Activated T-helper 2 cell treated with anti-CD3 and anti-CD28 coated beads, Interferon-gamma antibody, Interleukin-2, Interleukin-4, amounts not matched to agents 10 μg/mL and 5 μg/mL and 100 μg/mL, durations not matched to agents 14 hours and 24 hours and 36 hours (primary cell): Measurements from ENCODE around the gene CYB561. TPM values are rescaled to one million over a fixed set of nuclear protein-coding genes. Genes with fewer than 3 reads are reported as not detected.

Experiments used
- DNase-seq: peaks from one replicate; pipeline ENCODE4 v3.0.0; 2021; ENCODE audit warnings: low spot score
- H3K27ac Mint-ChIP-seq: one replicate; pipeline ENCODE4 v1.8.0; 2021; ENCODE audit warnings: mixed read lengths
- H3K27me3 Mint-ChIP-seq: one replicate; pipeline ENCODE4 v1.8.0; 2021; ENCODE audit warnings: low read depth, mixed read lengths
- H3K36me3 Mint-ChIP-seq: one replicate; pipeline ENCODE4 v1.8.0; 2021; ENCODE audit warnings: low read depth, mixed read lengths
- H3K4me1 Mint-ChIP-seq: one replicate; pipeline ENCODE4 v1.8.0; 2021; ENCODE audit warnings: low read depth, mixed read lengths
- H3K4me3 Mint-ChIP-seq: one replicate; pipeline ENCODE4 v1.8.0; 2021; ENCODE audit warnings: low read depth, mild to moderate bottlenecking, moderate library complexity, mixed read lengths
- H3K9me3 Mint-ChIP-seq: one replicate; pipeline ENCODE4 v1.8.0; 2021; ENCODE audit warnings: mixed read lengths
- intact Hi-C: fragments of 100-400 bp; cut with micrococcal nuclease; formaldehyde crosslinking; loops from one replicate; pipeline ENCODE4 v1.15.1; 2023
- total RNA-seq: library from RNA; stranded (reverse); gene quantifications from 2 replicates; pipeline ENCODE4 v1.2.3, GENCODE V29; 2022

CYB561 gene
- total RNA-seq, 1 donor from 2014 or later = 0.41 TPM

DNA sequence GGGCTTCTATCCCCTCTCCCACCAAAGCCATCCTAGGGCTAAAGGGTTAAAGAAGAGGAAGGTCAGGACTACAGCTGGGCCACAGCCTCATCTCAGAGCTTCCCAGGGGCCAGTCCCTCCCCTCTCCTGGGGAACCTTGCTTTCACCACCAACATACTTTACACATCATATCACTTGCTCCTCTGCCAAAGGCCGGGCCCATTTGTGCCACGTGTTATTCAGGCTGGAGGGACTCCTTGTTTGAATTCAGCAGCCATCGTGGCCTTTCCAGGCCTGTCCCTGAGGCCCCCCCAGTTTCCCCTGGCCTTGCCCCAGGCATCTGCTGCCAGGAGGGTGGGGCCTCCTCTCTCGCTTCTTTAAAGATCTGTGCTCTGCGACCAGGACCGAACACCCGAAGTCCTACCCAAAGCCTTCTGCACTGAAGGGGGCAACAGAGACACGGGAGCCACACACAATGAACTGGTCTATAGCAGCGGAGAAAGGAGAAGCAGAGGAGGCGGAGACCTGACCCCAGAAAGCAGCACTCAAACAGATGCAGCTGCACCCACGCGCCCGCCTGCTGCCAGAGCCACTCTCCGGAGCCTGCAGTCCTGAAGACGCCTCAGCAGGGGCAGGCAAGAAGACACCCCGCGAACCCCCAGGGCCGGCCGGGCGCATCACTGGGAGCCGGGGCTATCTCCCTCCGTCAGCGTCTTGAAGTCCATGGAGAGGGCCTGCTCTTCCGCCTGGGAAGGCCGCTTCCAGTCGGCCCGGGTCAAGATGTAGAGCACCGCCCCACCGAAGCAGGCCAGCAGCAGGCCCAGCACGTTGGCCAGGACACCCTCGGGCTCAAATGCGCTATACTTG, 12.1 kb downstream of the CYB561 start:
- Mint-ChIP-seq H3K9me3 (no peaks in the 10 kb centered on the region), H3K27ac (no peak overlapping the region), H3K27me3 (peaks cover 2% of the 10 kb centered on the region), H3K4me3 (no peak overlapping the region), H3K36me3 (no peaks in the 10 kb centered on the region), H3K4me1 (peaks cover 9% of the 10 kb centered on the region)
- DNase-seq = no peak
- intact Hi-C loops = no loop called here

DNA sequence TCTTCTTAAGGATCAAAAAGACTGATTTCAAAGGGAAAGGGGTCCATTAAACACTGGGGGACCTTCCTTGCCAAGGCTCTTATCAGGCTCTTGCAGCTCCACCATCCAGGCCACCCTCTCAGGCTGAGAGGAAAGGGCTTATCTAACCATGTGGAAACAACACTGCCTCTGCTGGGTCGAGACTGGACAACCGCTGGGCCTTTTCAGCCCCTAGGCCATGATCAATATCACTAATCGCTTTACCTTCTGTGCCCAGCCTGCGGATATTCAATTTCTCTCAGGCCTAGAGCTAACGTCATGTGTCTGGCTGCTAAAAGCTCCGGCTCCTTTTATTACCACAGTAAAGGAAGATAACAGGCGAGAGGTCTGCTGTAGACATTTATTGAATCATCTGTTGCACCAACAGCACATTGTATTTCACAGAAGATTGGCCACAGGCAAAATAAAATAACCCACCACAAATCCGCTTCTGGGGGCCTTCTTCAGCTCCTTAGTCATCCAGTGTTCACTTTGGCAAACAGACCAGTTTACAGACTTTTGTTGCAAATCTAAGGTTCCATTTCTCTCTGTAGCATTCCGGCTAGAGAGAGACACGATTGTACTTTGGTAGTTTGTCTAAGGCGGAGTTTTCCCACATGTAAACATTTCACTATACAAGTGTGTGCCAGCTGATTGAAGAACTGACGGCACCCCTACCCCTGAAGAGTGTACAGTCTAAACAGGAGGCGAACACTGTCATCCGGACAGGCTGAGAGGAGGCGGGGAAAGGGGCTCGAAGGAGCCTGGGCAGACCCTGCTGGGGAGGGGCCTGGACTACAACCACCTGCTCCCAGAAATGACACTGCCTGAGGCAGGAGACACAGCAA, 13.9 kb downstream of the CYB561 start:
- H3K27ac Mint-ChIP-seq = no peak overlapping the region

DNA sequence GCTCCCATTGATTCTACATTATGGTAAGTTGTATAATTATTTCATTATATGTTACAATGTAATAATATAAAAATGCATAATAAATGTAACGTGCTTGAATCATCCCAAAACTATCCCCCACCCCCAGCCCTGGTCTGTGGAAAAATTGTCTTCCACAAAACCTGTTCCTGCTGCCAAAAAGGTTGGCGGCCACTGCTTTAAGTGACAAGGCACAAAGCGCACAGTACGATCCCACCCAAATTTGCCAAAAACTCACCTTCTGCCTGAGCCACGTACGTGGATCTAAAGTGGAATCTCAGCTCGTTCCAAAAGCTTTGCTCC, 14.5 kb downstream of the CYB561 start:
- peaks cover 24% of the 10 kb centered on the region for H3K4me1 Mint-ChIP-seq
- intact Hi-C loops = no loop called here
- H3K9me3 Mint-ChIP-seq = no peaks in the 10 kb centered on the region
- H3K4me3 Mint-ChIP-seq = no peak overlapping the region
- peaks cover 7% of the 10 kb centered on the region for H3K27me3 Mint-ChIP-seq
- H3K36me3 Mint-ChIP-seq = no peaks in the 10 kb centered on the region
- DNase-seq = no peak
- H3K27ac Mint-ChIP-seq = no peak overlapping the region

More for the DNA sequence above, 13.9 kb downstream of the CYB561 start:
- peaks cover 3% of the 10 kb centered on the region for H3K27me3 Mint-ChIP-seq
- DNase-seq = no peak
- H3K4me1 Mint-ChIP-seq = peaks cover 20% of the 10 kb centered on the region
- H3K9me3 Mint-ChIP-seq = no peaks in the 10 kb centered on the region
- H3K4me3 Mint-ChIP-seq = no peak overlapping the region
- intact Hi-C loops = no loop called here
- no peaks in the 10 kb centered on the region for H3K36me3 Mint-ChIP-seq

DNA sequence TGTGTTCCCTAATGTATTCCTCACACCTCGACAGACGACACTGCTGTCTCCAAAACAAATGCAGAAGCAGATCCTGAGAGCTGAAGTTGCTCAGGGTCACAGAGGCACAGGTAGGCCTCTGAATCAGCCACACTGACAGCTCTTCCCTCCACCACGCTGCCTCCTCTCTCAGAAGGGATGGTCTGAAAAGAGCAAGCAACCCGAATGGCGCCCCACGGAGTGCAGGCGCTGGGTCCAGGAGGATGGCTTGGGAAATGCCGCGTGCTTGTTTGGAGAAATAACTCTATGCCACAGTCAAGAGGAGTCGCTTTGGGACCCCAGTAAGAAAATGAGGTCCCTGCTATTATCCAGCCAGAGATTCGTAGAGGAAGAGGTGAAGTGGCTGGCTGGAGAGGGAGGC, 15.9 kb downstream of the CYB561 start:
- Mint-ChIP-seq H3K27ac (no peak overlapping the region), H3K4me1 (peaks cover 29% of the 10 kb centered on the region)
- intact Hi-C loops = no loop called here

DNA sequence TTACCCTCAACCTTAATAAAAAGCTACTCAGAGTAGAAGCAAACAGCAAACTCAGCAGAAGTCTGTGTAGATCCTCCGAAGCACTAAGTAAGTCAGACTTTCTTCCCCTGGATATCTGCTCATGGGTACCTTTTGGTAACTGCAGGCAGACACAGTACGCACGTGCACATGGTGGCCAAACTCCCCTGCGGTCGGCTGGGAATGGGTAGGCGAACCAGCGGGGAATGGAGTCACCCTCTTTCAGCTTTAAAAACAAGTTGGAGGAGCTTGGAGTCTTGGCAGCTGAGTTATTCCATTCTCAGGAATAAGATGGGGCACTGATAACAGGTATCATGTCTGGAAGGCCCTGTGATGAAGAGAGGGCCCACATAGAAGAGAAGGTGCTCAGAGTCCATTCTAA, 16.3 kb downstream of the CYB561 start:
- no peak overlapping the region for H3K4me3 Mint-ChIP-seq
- H3K36me3 Mint-ChIP-seq = no peaks in the 10 kb centered on the region
- peaks cover 9% of the 10 kb centered on the region for H3K27me3 Mint-ChIP-seq
- peaks cover 26% of the 10 kb centered on the region for H3K4me1 Mint-ChIP-seq
- H3K27ac Mint-ChIP-seq = no peak overlapping the region
- no peaks in the 10 kb centered on the region for H3K9me3 Mint-ChIP-seq
- DNase-seq = no peak
- intact Hi-C loops = loop anchor here (5.0 kb wide), 1 partner anchor 268 kb away; no protein-coding TSS in a partner anchor

More for the DNA sequence above, 15.9 kb downstream of the CYB561 start:
- H3K9me3 Mint-ChIP-seq = no peaks in the 10 kb centered on the region
- DNase-seq = no peak
- no peaks in the 10 kb centered on the region for H3K36me3 Mint-ChIP-seq
- peaks cover 7% of the 10 kb centered on the region for H3K27me3 Mint-ChIP-seq
- no peak overlapping the region for H3K4me3 Mint-ChIP-seq

DNA sequence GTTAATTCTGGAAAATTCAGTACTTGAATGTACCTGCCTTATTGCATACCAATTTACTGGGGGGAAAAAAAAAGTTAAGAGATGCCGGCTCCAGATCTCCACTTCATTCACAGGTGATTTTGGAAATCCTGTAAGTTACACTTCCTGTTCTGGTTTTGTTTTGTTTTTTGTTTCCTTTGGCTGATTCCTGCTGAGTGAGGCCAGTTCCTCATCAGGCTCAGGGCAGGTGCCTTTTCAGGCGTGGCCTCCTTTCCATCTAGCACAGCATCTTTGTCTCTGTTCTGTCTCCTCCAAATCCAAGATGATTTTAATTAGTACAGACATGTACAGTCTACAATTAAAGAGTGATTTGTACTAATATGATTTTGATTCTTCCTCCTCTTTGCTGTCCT, 19.2 kb downstream of the CYB561 start:
- no peak for DNase-seq
- intact Hi-C loops = loop anchor here (5.0 kb wide), 1 partner anchor 270 kb away; no protein-coding TSS in a partner anchor
- Mint-ChIP-seq H3K36me3 (no peaks in the 10 kb centered on the region), H3K4me1 (peaks cover 20% of the 10 kb centered on the region), H3K27me3 (peaks cover 17% of the 10 kb centered on the region), H3K9me3 (no peaks in the 10 kb centered on the region), H3K4me3 (no peak overlapping the region), H3K27ac (no peak overlapping the region)

DNA sequence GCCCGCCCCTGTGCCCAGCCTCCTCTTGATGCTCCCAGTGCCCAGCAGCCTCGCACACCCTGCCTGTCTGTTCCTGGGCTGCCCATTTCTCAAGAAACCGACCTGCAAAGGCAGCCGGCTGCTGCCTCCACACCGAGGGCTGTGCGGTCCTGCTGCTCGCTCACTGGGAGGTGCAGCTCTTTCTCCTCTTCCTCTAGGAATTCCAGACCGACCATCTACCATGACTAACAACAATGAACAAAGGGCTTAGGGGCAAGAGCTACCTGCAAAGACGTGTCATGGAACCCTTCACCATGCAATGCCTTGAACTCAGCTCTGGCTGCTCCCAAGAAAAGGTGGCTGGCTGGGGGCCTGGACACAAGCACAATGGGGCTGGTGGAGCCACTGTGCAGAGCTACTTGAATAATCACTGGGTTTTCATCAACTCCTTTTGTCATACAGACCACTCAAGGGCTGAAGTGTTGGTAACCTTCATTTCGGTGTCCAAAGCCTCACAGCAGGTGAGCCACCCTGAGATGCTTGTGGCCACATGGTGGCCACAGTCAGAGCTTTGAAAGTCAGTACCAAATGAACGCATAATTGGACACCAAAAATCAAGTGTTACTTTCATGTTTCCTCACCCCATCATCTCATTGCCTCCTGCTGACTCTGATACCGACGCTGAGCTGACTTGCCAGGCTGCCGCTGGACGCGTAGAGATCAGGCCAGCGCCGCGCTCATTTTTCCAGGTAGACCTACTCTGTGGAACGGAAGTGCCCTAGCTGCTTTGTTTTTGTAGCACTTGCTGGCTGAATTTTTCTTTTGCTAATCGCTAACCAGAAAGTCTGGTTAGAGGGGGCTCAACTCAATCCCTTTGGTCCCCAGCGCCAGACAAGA, 19.8 kb downstream of the CYB561 start:
- no peak overlapping the region for H3K4me3 Mint-ChIP-seq
- DNase-seq = no peak
- H3K4me1 Mint-ChIP-seq = peaks cover 20% of the 10 kb centered on the region
- no peak overlapping the region for H3K27ac Mint-ChIP-seq
- intact Hi-C loops = loop anchor here (5.0 kb wide), 1 partner anchor 271 kb away; no protein-coding TSS in a partner anchor
- no peaks in the 10 kb centered on the region for H3K9me3 Mint-ChIP-seq
- H3K36me3 Mint-ChIP-seq = no peaks in the 10 kb centered on the region
- H3K27me3 Mint-ChIP-seq = peaks cover 15% of the 10 kb centered on the region

DNA sequence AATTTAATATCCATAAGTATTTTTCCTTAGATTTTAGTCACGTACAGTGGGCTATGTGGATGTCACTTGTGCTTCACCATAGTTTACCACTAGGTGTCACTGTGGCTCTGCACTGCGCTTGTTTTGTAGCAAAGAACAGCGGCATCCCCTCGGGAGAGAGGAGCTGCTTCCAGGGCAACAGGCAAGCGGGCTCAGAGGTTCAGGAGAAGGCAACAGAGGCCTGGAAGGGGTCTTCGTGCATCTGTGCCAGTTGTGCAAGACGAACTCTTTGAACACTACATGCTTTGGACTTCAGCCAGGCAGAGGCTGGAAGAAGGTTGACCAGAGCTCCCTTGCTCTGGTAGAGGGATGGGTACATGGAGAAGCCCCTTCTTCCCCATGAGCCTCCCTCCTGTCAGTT, 20.6 kb downstream of the CYB561 start:
- no peak overlapping the region for H3K27ac Mint-ChIP-seq
- DNase-seq = peak; percentile 47
- peaks cover 15% of the 10 kb centered on the region for H3K27me3 Mint-ChIP-seq
- H3K4me3 Mint-ChIP-seq = no peak overlapping the region
- H3K9me3 Mint-ChIP-seq = no peaks in the 10 kb centered on the region
- H3K36me3 Mint-ChIP-seq = no peaks in the 10 kb centered on the region
- peaks cover 21% of the 10 kb centered on the region for H3K4me1 Mint-ChIP-seq
- intact Hi-C loops = loop anchor here (1.0 to 5.0 kb wide), 3 partner anchors 54 to 272 kb away; no protein-coding TSS in a partner anchor

DNA sequence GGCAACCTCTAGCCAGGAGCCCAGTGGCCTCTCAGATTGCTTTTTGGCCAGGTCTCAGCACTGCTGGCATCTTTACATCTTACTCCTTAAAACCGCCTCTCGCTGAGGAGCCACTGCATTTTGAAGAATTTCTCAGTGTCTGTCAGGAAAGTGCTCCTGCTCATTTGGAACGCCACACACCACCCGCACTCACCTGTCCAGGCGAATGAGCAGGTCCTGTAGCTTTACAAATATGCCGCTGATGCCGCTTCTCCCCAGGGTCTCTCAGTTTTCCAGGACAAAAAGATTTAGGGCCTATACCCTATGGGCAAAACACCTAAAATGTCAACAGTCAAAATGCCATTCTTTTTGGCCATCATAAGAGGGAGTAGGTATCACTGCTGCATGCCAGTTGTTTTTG, 22.1 kb downstream of the CYB561 start:
- Mint-ChIP-seq H3K9me3 (no peaks in the 10 kb centered on the region), H3K4me1 (peaks cover 28% of the 10 kb centered on the region), H3K4me3 (no peak overlapping the region), H3K36me3 (no peaks in the 10 kb centered on the region), H3K27ac (no peak overlapping the region), H3K27me3 (peaks cover 15% of the 10 kb centered on the region)
- intact Hi-C loops = no loop called here
- DNase-seq = no peak

DNA sequence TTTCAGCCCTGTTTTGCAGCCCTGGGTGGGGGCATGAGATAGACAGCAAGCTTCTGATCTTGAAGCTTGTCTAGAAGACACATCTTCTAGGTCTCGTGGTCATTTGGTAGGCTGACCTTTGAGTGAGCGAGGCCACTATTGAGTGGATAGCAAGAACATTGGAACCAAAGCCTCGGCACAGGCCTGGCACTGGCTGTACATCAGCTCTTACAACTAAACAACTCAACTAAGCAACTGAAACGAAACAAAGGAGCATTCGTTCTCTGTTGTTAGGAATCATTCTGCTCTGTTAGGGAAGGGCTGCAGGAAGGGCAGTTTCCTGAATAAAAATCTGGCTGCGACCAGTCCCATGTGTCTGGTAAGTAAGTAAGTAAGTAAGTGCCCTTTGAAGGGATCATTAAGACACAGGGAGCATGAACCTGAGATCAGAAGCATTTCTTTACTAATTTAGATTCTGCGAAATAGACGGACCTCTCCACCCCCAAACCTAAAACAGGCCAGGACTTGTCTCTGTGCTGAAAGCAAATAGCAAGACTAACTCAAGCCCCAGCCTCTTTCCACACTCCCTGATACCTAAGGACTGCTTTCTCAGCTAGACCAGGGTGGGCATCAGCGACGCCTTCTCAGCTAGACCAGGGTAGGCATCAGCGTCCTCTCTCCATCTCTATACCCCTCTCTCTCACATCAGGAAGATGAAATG, 22.7 kb downstream of the CYB561 start:
- Mint-ChIP-seq H3K9me3 (no peaks in the 10 kb centered on the region), H3K4me3 (no peak overlapping the region), H3K36me3 (no peaks in the 10 kb centered on the region), H3K27ac (no peak overlapping the region), H3K27me3 (peaks cover 15% of the 10 kb centered on the region), H3K4me1 (peaks cover 26% of the 10 kb centered on the region)
- intact Hi-C loops = no loop called here
- DNase-seq = no peak

DNA sequence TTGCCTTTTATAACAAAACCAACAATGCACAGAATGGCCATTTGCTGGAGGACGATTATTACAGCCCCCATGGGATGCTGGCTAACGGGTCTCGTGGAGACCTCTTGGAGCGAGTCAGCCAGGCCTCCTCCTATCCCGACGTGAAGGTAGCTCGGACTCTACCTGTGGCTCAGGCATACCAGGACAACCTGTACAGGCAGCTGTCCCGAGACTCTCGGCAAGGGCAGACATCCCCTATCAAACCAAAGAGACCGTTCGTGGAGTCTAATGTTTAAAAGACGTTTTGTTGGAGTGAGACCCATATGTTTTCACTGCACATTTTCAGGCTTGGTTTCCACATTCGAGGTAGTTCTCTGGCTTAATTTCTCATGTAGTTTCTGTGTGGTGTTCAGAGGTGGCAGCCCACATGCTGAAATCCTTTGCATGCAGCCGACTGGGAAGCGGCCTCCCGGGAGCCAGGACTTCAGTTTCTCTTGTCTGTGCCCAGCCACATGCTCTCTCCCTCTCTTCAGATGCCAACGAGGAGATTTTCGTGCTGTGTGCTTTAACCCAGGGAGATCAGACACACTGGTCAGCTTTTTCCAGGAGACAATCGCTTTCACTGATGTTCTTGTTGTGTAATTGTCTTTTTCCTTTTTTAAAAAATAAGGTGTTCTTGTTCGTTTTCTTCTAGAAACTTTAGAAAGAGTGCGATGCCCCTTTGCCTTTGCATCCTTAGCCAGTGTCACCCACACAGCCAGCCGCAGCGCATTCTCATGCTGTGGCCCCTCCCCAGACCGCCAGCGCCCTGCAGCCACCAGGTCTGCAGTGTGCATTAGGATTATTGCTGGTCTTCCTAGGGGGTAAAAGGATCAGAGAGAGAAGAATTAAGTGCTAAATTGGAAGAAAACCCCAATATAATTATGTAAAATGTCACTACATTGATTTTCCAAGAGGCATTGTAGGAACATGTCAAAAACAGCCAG, 24.1 kb downstream of the CYB561 start:
- intact Hi-C loops = no loop called here
- Mint-ChIP-seq H3K9me3 (no peaks in the 10 kb centered on the region), H3K27me3 (peaks cover 12% of the 10 kb centered on the region), H3K4me1 (peaks cover 15% of the 10 kb centered on the region), H3K36me3 (no peaks in the 10 kb centered on the region), H3K4me3 (no peak overlapping the region), H3K27ac (no peak overlapping the region)
- no peak for DNase-seq
